ENCODE measurements around the gene SCN7A. TPM values are rescaled to one million over a fixed set of nuclear protein-coding genes. Genes with fewer than 3 reads are reported as not detected.

The SCN7A gene
- total and polyA plus RNA-seq, 2 of the 4 experiments (the other 2 are of a cell fraction), result 0.39 to 0.90 TPM

DNA sequence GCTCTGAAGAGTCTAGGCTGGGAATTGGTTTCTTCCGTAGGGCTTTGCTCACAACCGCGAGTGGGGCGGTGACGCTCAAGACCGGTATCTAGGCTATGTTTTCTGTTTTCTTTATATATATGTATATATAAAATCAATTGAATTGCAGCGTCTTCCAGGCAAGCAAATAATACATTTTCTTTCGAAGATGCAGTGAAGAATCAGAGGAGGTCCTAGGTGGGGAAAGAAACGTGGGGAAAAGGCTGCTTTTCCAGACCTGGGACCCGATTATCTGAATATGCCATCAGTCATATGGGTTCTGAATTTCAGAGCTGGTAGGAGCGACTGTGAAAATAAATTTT lies 117.6 kb downstream of the SCN7A start:
- ChIA-PET CTCF (interaction anchor here (0.6 to 1.5 kb wide), 2 partner anchors 16 to 31 kb away, joined by 4 read pairs; no protein-coding TSS in a partner anchor), POLR2A (ENCODE audit: unreplicated experiment) (no interaction called here)
- H4K91ac ChIP-seq (ENCODE audit: insufficient read depth, low read depth, low read length), result peak overlapping the region; percentile 81
- H2BK15ac ChIP-seq (ENCODE audit: low read depth, low read length), result 0 out of 3 replicates have a peak overlapping the region, but pooled peaks have one; percentile 94
- no peaks in the 10 kb centered on the region for H4K20me1 ChIP-seq (ENCODE audit: insufficient read depth, low read length)
- no peaks in the 10 kb centered on the region for H3K27me3 ChIP-seq (ENCODE audit: control insufficient read depth, insufficient read depth, low read length)
- H3K9ac ChIP-seq (ENCODE audit: low read depth, low read length), result peak overlapping the region; percentile 70
- no peaks in the 10 kb centered on the region for H3K9me3 ChIP-seq (ENCODE audit: control insufficient read depth, insufficient read depth, low read length)
- intact Hi-C loops (cut with micrococcal nuclease), result loop anchor here (5.0 kb wide), 1 partner anchor 36 kb away; no protein-coding TSS in a partner anchor
- no peaks in the 10 kb centered on the region for H3K9me1 ChIP-seq (ENCODE audit: insufficient read depth, low read length)
- peak overlapping the region; percentile 21; the same call in 1 of the 2 replicates for H3K56ac ChIP-seq (ENCODE audit: extremely low read depth, insufficient read depth, low read length)
- H2BK5ac ChIP-seq (ENCODE audit: low read depth, low read length, poor library complexity, severe bottlenecking), result peak overlapping the region; percentile 72
- dilution Hi-C loops (cut with HindIII; ENCODE audit: low sequenced_read_pairs, unreplicated experiment), result no loop called here
- H3K18ac ChIP-seq (ENCODE audit: low read depth, low read length), result peak overlapping the region; percentile 19; the same call in 1 of the 2 replicates
- peaks cover 4 to 17% of the 10 kb centered on the region in 2 experiments for H3K79me1 ChIP-seq (ENCODE audit: low read depth in 1 of 2, low read length in 2 of 2)
- H2AFZ ChIP-seq (replicated peaks; ENCODE audit: low read length, poor library complexity), result peak overlapping the region; percentile 97
- no peak for TF ChIP-seq MXI1 (IDR thresholded peaks at IDR 0.05; ENCODE audit: borderline replicate concordance, low read depth, low read length)
- TF ChIP-seq FOS (IDR thresholded peaks at IDR 0.05; ENCODE audit: low read depth, low read length), result no peak
- TF ChIP-seq, protein P1, sequence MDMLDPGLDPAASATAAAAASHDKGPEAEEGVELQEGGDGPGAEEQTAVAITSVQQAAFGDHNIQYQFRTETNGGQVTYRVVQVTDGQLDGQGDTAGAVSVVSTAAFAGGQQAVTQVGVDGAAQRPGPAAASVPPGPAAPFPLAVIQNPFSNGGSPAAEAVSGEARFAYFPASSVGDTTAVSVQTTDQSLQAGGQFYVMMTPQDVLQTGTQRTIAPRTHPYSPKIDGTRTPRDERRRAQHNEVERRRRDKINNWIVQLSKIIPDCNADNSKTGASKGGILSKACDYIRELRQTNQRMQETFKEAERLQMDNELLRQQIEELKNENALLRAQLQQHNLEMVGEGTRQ (IDR thresholded peaks at IDR 0.05; ENCODE audit: low read depth, low read length), result no peak
- TF ChIP-seq, protein P2, sequence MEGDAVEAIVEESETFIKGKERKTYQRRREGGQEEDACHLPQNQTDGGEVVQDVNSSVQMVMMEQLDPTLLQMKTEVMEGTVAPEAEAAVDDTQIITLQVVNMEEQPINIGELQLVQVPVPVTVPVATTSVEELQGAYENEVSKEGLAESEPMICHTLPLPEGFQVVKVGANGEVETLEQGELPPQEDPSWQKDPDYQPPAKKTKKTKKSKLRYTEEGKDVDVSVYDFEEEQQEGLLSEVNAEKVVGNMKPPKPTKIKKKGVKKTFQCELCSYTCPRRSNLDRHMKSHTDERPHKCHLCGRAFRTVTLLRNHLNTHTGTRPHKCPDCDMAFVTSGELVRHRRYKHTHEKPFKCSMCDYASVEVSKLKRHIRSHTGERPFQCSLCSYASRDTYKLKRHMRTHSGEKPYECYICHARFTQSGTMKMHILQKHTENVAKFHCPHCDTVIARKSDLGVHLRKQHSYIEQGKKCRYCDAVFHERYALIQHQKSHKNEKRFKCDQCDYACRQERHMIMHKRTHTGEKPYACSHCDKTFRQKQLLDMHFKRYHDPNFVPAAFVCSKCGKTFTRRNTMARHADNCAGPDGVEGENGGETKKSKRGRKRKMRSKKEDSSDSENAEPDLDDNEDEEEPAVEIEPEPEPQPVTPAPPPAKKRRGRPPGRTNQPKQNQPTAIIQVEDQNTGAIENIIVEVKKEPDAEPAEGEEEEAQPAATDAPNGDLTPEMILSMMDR (conservative IDR thresholded peaks at IDR 0.05; ENCODE audit: low read depth, low read length), result no peak
- TF ChIP-seq SMC3 (IDR thresholded peaks at IDR 0.05; ENCODE audit: low read depth, low read length), result no peak
- no peak for TF ChIP-seq RAD21 (IDR thresholded peaks at IDR 0.05; ENCODE audit: low read length)
- no peak for TF ChIP-seq BHLHE40 (IDR thresholded peaks at IDR 0.05; ENCODE audit: low read depth, low read length)
- TF ChIP-seq POLR2A (IDR thresholded peaks at IDR 0.05; ENCODE audit: low read depth, low read length), result no peak
- TF ChIP-seq CEBPB (IDR thresholded peaks at IDR 0.05; ENCODE audit: low read depth, low read length), result no peak
- TF ChIP-seq MAZ (IDR thresholded peaks at IDR 0.05; ENCODE audit: borderline replicate concordance, low read depth, low read length), result no peak
- TF ChIP-seq NFE2L2 (IDR thresholded peaks at IDR 0.05; ENCODE audit: low read depth, low read length), result no peak
- no peak for TF ChIP-seq CHD1 (IDR thresholded peaks at IDR 0.05; ENCODE audit: low read depth, low read length)
- TF ChIP-seq RFX5 (IDR thresholded peaks at IDR 0.05; ENCODE audit: low read depth, low read length), result no peak
- TF ChIP-seq RCOR1 (IDR thresholded peaks at IDR 0.05; ENCODE audit: insufficient replicate concordance, low read length), result no peak
- TF ChIP-seq, protein P3, sequence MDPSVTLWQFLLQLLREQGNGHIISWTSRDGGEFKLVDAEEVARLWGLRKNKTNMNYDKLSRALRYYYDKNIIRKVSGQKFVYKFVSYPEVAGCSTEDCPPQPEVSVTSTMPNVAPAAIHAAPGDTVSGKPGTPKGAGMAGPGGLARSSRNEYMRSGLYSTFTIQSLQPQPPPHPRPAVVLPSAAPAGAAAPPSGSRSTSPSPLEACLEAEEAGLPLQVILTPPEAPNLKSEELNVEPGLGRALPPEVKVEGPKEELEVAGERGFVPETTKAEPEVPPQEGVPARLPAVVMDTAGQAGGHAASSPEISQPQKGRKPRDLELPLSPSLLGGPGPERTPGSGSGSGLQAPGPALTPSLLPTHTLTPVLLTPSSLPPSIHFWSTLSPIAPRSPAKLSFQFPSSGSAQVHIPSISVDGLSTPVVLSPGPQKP (IDR thresholded peaks at IDR 0.05; ENCODE audit: borderline replicate concordance, low read depth, low read length), result no peak
- no peak for TF ChIP-seq MAFK (IDR thresholded peaks at IDR 0.05; ENCODE audit: low read depth, low read length)
- peak overlapping the region; percentile 66; the same call in 1 of the 2 replicates for H2BK20ac ChIP-seq (ENCODE audit: low read depth, low read length)
- H3K23ac ChIP-seq (ENCODE audit: low read depth, low read length), result peak overlapping the region; percentile 68
- peak overlapping the region; percentile 77 for H3K4me2 ChIP-seq (ENCODE audit: low read depth, low read length)
- peak overlapping the region; percentile 77 for H3K4me3 ChIP-seq (ENCODE audit: insufficient read depth, low read depth, low read length)
- BruUV-seq (replicated peaks), result no TSS peak
- H3K14ac ChIP-seq (replicated peaks; ENCODE audit: low read depth, low read length), result peak overlapping the region; percentile 73; the same call in 1 of the 2 replicates
- no peak for ATAC-seq (ENCODE audit: low read depth)
- peaks cover 5% of the 10 kb centered on the region for H3K4me1 ChIP-seq (ENCODE audit: control insufficient read depth, insufficient read depth, low read length)
- WGBS, 2 experiments (ENCODE audit: extremely low coverage in 2 of 2, insufficient read length in 1 of 2), result 7% methylated on average over 2 of the region's 11 CpGs; no CpG with 5 or more reads in 1 of the 2 experiments
- H2BK120ac ChIP-seq (ENCODE audit: low read depth, low read length), result peak overlapping the region; percentile 89
- H3K4ac ChIP-seq (ENCODE audit: low read depth, low read length), result peak overlapping the region; percentile 85
- no peaks in the 10 kb centered on the region for H3K36me3 ChIP-seq (ENCODE audit: control insufficient read depth, insufficient read depth, low read length)
- peak overlapping the region; percentile 84 to 88; a peak in 3 of 4 replicates for H4K8ac ChIP-seq (ENCODE audit: low read depth in 2 of 2, low read length in 2 of 2)
- no peak for DNase-seq
- peak overlapping the region; percentile 67 for H2AK9ac ChIP-seq (replicated peaks; ENCODE audit: low read depth, low read length, poor library complexity)
- H3K27ac ChIP-seq (ENCODE audit: insufficient read depth, low read length), result peak overlapping the region; percentile 68
- peak overlapping the region; percentile 29 for H4K5ac ChIP-seq (ENCODE audit: low read depth, low read length)
- in situ Hi-C loops (cut with MboI; ENCODE audit: low sequenced_read_pairs), result no loop called here
- no peak overlapping the region for H2AK5ac ChIP-seq (ENCODE audit: low read depth, low read length)
